Measurements from ENCODE around the gene LGALS13. TPM values are rescaled to one million over a fixed set of nuclear protein-coding genes. Genes with fewer than 3 reads are reported as not detected.

The LGALS13 gene
- total RNA-seq, 1 donor from 2014 or later = not detected

- Mint-ChIP-seq H3K4me1 (ENCODE audit: low read depth, unreplicated experiment) (no peaks in the 10 kb centered on the region), H3K36me3 (ENCODE audit: low read depth, unreplicated experiment) (no peaks in the 10 kb centered on the region), H3K27ac (ENCODE audit: unreplicated experiment) (no peak overlapping the region), H3K9me3 (ENCODE audit: unreplicated experiment) (no peaks in the 10 kb centered on the region), H3K4me3 (ENCODE audit: unreplicated experiment) (no peak overlapping the region), H3K27me3 (ENCODE audit: low read depth, unreplicated experiment) (peaks cover 44% of the 10 kb centered on the region)
- Histone ChIP-seq H3K9ac (ENCODE audit: low read length) (no peak overlapping the region), H3K27ac (ENCODE audit: low read depth, low read length) (no peak overlapping the region), H3K79me2 (ENCODE audit: insufficient read depth, low read length) (no peaks in the 10 kb centered on the region), H3K4me1 (ENCODE audit: insufficient read depth, low read length) (no peaks in the 10 kb centered on the region), H3K4me2 (ENCODE audit: low read length) (no peak overlapping the region), H3K9me3 (ENCODE audit: insufficient read depth, low read depth, low read length) (no peaks in the 10 kb centered on the region), H3K27me3 (ENCODE audit: insufficient read depth, low read length) (peaks cover 3% of the 10 kb centered on the region), H3K4me3 (ENCODE audit: insufficient read depth, low read depth, low read length) (no peak overlapping the region), H3K36me3 (ENCODE audit: insufficient read depth, low read length) (no peaks in the 10 kb centered on the region), H2AFZ (ENCODE audit: low read depth, low read length) (no peak overlapping the region), H4K20me1 (ENCODE audit: insufficient read depth, low read length) (no peaks in the 10 kb centered on the region)
- no peak for TF ChIP-seq EZH2 (IDR thresholded peaks at IDR 0.05; ENCODE audit: insufficient read depth, low read length)
- no peak for TF ChIP-seq CTCF (IDR thresholded peaks at IDR 0.05; ENCODE audit: insufficient read depth, low read depth, low read length)
- FAIRE-seq (no peak), DNase-seq (ENCODE audit: low read depth) (no peak)
These were observed 46.4 kb upstream of the LGALS13 start for GRCh38 chr19:39555883-39556282.

GRCh38 chr19:39557811-39558623 is 44.3 kb upstream of the LGALS13 start:
- no peaks in the 10 kb centered on the region for H3K36me3 ChIP-seq (ENCODE audit: insufficient read depth, low read length)
- DNase-seq (ENCODE audit: low read depth) = no peak

More at GRCh38 chr19:39557811-39558623, 44.3 kb upstream of the LGALS13 start:
- Histone ChIP-seq H3K9ac (ENCODE audit: low read length) (no peak overlapping the region), H2AFZ (ENCODE audit: low read depth, low read length) (no peak overlapping the region), H3K27me3 (ENCODE audit: insufficient read depth, low read length) (peaks cover 3% of the 10 kb centered on the region), H3K4me3 (ENCODE audit: insufficient read depth, low read depth, low read length) (no peak overlapping the region), H3K27ac (ENCODE audit: low read depth, low read length) (no peak overlapping the region), H4K20me1 (ENCODE audit: insufficient read depth, low read length) (no peaks in the 10 kb centered on the region), H3K9me3 (ENCODE audit: insufficient read depth, low read depth, low read length) (no peaks in the 10 kb centered on the region), H3K4me2 (ENCODE audit: low read length) (no peak overlapping the region), H3K79me2 (ENCODE audit: insufficient read depth, low read length) (no peaks in the 10 kb centered on the region), H3K4me1 (ENCODE audit: insufficient read depth, low read length) (no peaks in the 10 kb centered on the region)
- no peaks in the 10 kb centered on the region for H3K36me3 Mint-ChIP-seq (ENCODE audit: low read depth, unreplicated experiment)
- H3K27me3 Mint-ChIP-seq (ENCODE audit: low read depth, unreplicated experiment) = peaks cover 38% of the 10 kb centered on the region
- no peaks in the 10 kb centered on the region for H3K9me3 Mint-ChIP-seq (ENCODE audit: unreplicated experiment)
- H3K4me3 Mint-ChIP-seq (ENCODE audit: unreplicated experiment) = no peak overlapping the region
- no peak overlapping the region for H3K27ac Mint-ChIP-seq (ENCODE audit: unreplicated experiment)
- H3K4me1 Mint-ChIP-seq (ENCODE audit: low read depth, unreplicated experiment) = peaks cover under 1% of the 10 kb centered on the region
- TF ChIP-seq CTCF (IDR thresholded peaks at IDR 0.05; ENCODE audit: insufficient read depth, low read depth, low read length) (no peak), EZH2 (IDR thresholded peaks at IDR 0.05; ENCODE audit: insufficient read depth, low read length) (no peak)
- no peak for FAIRE-seq
